Liver (tissue), 9 donors: ENCODE data around the gene SMIM9. TPM values are rescaled to one million over a fixed set of nuclear protein-coding genes. Genes with fewer than 3 reads are reported as not detected.

Experiments used
- DNase-seq: peaks from one replicate; pipeline ENCODE4 v3.0.0-alpha.2; 2017; ENCODE audit warnings: low spot score
- H3K27ac ChIP-seq, 2 donors: one replicate each; pipeline ENCODE4 v1.7.0; 2013; ENCODE audit warnings: inconsistent platforms in 2 of 2, low read length in 2 of 2, control low read depth in 1 of 2, low read depth in 1 of 2, mild to moderate bottlenecking in 1 of 2
- H3K27me3 ChIP-seq, 4 donors: one replicate each; pipeline versions ENCODE4 v1.6.1 to v1.7.0; 2013; ENCODE audit warnings: low read length in 3 of 4, inconsistent platforms in 1 of 4, mild to moderate bottlenecking in 1 of 4, moderate library complexity in 1 of 4; ENCODE audit not compliant: control insufficient read depth in 4 of 4, insufficient read depth in 4 of 4
- H3K36me3 ChIP-seq, 4 donors: one replicate each; pipeline versions ENCODE4 v1.6.1 to v1.7.0; 2013; ENCODE audit warnings: low read length in 3 of 4, mild to moderate bottlenecking in 3 of 4, low read depth in 1 of 4, moderate library complexity in 1 of 4; ENCODE audit not compliant: control insufficient read depth in 4 of 4, insufficient read depth in 3 of 4
- H3K4me1 ChIP-seq, 4 donors: one replicate each; pipeline versions ENCODE4 v1.6.1 to v1.7.0; 2013; ENCODE audit warnings: low read length in 3 of 4, mild to moderate bottlenecking in 3 of 4, moderate library complexity in 1 of 4; ENCODE audit not compliant: control insufficient read depth in 4 of 4, insufficient read depth in 4 of 4
- H3K4me3 ChIP-seq, 3 donors: one replicate each; pipeline versions ENCODE4 v1.6.1 to v1.7.0; 2013; ENCODE audit warnings: low read length in 3 of 3, control low read depth in 1 of 3, low read depth in 1 of 3, mild to moderate bottlenecking in 1 of 3
- H3K9ac ChIP-seq, 2 donors: one replicate each; pipeline ENCODE4 v1.7.0; 2013; ENCODE audit warnings: low read length in 2 of 2, mild to moderate bottlenecking in 2 of 2, moderate library complexity in 2 of 2, control low read depth in 1 of 2, low read depth in 1 of 2
- H3K9me3 ChIP-seq, 4 donors: one replicate each; pipeline versions ENCODE4 v1.6.1 to v1.7.0; 2013; ENCODE audit warnings: low read length in 3 of 4; ENCODE audit not compliant: control insufficient read depth in 4 of 4
- FOXA1 ChIP-seq: IDR thresholded peaks from 2 replicates; pipeline ENCODE4 v1.6.1; 2016; ENCODE audit warnings: antibody characterized with exemption
- GABPA ChIP-seq, 2 donors: IDR thresholded peaks in 1 of 2; conservative IDR thresholded peaks in 1 of 2; 2 replicates each; pipeline ENCODE4 v1.6.1; 2016; ENCODE audit warnings: antibody characterized with exemption in 2 of 2, mild to moderate bottlenecking in 1 of 2, moderate library complexity in 1 of 2
- HNF4A ChIP-seq, 2 donors: conservative IDR thresholded peaks; 2 replicates each; pipeline ENCODE4 v1.6.1; 2016; ENCODE audit warnings: antibody characterized with exemption in 2 of 2, mild to moderate bottlenecking in 2 of 2
- HNF4G ChIP-seq: IDR thresholded peaks from 2 replicates; pipeline ENCODE4 v1.6.1; 2016; ENCODE audit warnings: antibody characterized with exemption
- JUND ChIP-seq, 2 donors: IDR thresholded peaks; 2 replicates each; pipeline ENCODE4 v1.6.1; 2016; ENCODE audit warnings: antibody characterized with exemption in 2 of 2
- MAX ChIP-seq: IDR thresholded peaks from 2 replicates; pipeline ENCODE4 v1.6.1; 2016; ENCODE audit warnings: antibody characterized with exemption
- NR2F2 ChIP-seq: IDR thresholded peaks from 2 replicates; pipeline ENCODE4 v1.6.1; 2016; ENCODE audit warnings: antibody characterized with exemption
- RAD21 ChIP-seq, 2 donors: IDR thresholded peaks; 2 replicates each; pipeline ENCODE4 v1.6.1; 2016; ENCODE audit warnings: antibody characterized with exemption in 2 of 2, mild to moderate bottlenecking in 2 of 2
- RXRA ChIP-seq, 2 donors: IDR thresholded peaks; 2 replicates each; pipeline ENCODE4 v1.6.1; 2017 to 2018; ENCODE audit warnings: antibody characterized with exemption in 2 of 2, mild to moderate bottlenecking in 1 of 2
- SP1 ChIP-seq: IDR thresholded peaks from 2 replicates; pipeline ENCODE4 v1.6.1; 2018; ENCODE audit warnings: antibody characterized with exemption, mild to moderate bottlenecking
- YY1 ChIP-seq: IDR thresholded peaks from 2 replicates; pipeline ENCODE4 v1.6.1; 2016; ENCODE audit warnings: antibody characterized with exemption, mild to moderate bottlenecking
- ZBTB33 ChIP-seq: IDR thresholded peaks from 2 replicates; pipeline ENCODE4 v1.6.1; 2016; ENCODE audit warnings: antibody characterized with exemption
- WGBS: extraction: QIAGEN DNeasy Blood & Tissue Kit; methylation state at CpG from one replicate; pipeline ENCODE4 v1.1.7; 2013; 5-methylcytosine and 5-hydroxymethylcytosine counted together
- polyA plus RNA-seq, 2 donors: library from polyadenylated mRNA; stranded (reverse) in 1 of 2; unstranded in 1 of 2; fragments of 200-250 nt in 1 of 2; fragments of >200 nt in 1 of 2; fragmentation: Nextera tagmentation in 1 of 2; extraction: Ambion mirVana in 1 of 2; gene quantifications; one replicate each; pipeline versions ENCODE4 v1.2.1 to v1.2.3, GENCODE V29; 2013 to 2015
- total RNA-seq, 2 donors: library from RNA; depleted of rRNA; stranded (reverse); fragments of >200 nt; gene quantifications; one replicate each; pipeline ENCODE4 v1.2.3, GENCODE V29; 2014
- TF ChIP-seq, protein P1 (sequence below): IDR thresholded peaks from 2 replicates; pipeline ENCODE4 v1.6.1; 2016; ENCODE audit warnings: antibody characterized with exemption
- TF ChIP-seq, protein P2 (sequence below): fragments of 150-350 bp; IDR thresholded peaks from 2 replicates; pipeline ENCODE4 v1.5.1; 2017; ENCODE audit warnings: improper control_type of control experiment, low read depth, low read length; ENCODE audit not compliant: missing input control
- TF ChIP-seq, protein P3 (sequence below): IDR thresholded peaks from 2 replicates; pipeline ENCODE4 v1.6.1; 2016; ENCODE audit warnings: antibody characterized with exemption, mild to moderate bottlenecking
- donor health status: healthy.
- donor health status: healthy.
- donor health status: healthy.
- donor health status: healthy.
- donor health status: healthy.

SMIM9 gene
- total and polyA plus RNA-seq, 4 donors = 0.50 TPM; not detected in 3

DNA sequence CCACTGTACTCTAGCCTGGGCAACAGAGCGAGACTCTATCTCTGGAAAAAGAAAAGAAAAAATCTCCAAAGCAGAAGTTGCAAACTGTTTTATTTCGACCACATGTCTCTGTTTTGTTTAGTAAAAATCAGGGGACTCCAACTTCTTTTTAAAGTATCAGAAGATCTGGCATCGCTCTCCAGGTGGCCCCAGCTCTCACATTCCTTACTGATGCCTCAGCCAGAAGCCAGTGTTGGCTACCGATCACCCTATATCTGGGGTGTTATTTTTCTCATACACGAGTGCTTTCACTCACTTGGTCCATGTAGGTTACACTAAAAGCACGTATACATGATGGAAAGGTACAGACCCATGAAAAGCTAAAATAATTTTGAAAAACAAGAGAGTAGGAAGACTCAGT, 37.5 kb downstream of the SMIM9 start:
- no peak for DNase-seq
- H3K27me3 ChIP-seq = no peaks in the 10 kb centered on the region
- H3K36me3 ChIP-seq = no peaks in the 10 kb centered on the region
- WGBS = 88% methylated on average over 6 of the region's 6 CpGs
- no peak overlapping the region for H3K27ac ChIP-seq
- no peak overlapping the region for H3K4me3 ChIP-seq
- no peak overlapping the region for H3K9ac ChIP-seq
- peaks cover 8 to 24% (median 17%) of the 10 kb centered on the region in 4 donors for H3K4me1 ChIP-seq
- no peaks in the 10 kb centered on the region for H3K9me3 ChIP-seq
- no peak for TF ChIP-seq HNF4A (conservative IDR thresholded peaks at IDR 0.05)
- TF ChIP-seq YY1 = no peak
- no peak for TF ChIP-seq RXRA (IDR thresholded peaks at IDR 0.05)

GRCh38 chrX:154795016-154795415, 39.4 kb downstream of the SMIM9 start:
- Histone ChIP-seq H3K4me1 (peaks cover 6 to 21% (median 10%) of the 10 kb centered on the region in 4 donors), H3K27me3 (no peaks in the 10 kb centered on the region), H3K9me3 (no peaks in the 10 kb centered on the region), H3K36me3 (no peaks in the 10 kb centered on the region), H3K4me3 (no peak overlapping the region), H3K27ac (no peak overlapping the region), H3K9ac (no peak overlapping the region)
- no peak for DNase-seq
- TF ChIP-seq NR2F2 = no peak
- no peak for TF ChIP-seq GABPA (IDR thresholded peaks at IDR 0.05 in 1 of 2, conservative IDR thresholded peaks at IDR 0.05 in 1 of 2)
- TF ChIP-seq, protein P1, sequence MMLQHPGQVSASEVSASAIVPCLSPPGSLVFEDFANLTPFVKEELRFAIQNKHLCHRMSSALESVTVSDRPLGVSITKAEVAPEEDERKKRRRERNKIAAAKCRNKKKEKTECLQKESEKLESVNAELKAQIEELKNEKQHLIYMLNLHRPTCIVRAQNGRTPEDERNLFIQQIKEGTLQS = no peak
- TF ChIP-seq HNF4G = no peak
- TF ChIP-seq, protein P2, sequence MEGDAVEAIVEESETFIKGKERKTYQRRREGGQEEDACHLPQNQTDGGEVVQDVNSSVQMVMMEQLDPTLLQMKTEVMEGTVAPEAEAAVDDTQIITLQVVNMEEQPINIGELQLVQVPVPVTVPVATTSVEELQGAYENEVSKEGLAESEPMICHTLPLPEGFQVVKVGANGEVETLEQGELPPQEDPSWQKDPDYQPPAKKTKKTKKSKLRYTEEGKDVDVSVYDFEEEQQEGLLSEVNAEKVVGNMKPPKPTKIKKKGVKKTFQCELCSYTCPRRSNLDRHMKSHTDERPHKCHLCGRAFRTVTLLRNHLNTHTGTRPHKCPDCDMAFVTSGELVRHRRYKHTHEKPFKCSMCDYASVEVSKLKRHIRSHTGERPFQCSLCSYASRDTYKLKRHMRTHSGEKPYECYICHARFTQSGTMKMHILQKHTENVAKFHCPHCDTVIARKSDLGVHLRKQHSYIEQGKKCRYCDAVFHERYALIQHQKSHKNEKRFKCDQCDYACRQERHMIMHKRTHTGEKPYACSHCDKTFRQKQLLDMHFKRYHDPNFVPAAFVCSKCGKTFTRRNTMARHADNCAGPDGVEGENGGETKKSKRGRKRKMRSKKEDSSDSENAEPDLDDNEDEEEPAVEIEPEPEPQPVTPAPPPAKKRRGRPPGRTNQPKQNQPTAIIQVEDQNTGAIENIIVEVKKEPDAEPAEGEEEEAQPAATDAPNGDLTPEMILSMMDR = no peak
- TF ChIP-seq FOXA1 = no peak
- TF ChIP-seq HNF4A (conservative IDR thresholded peaks at IDR 0.05) = no peak
- no peak for TF ChIP-seq YY1
- TF ChIP-seq MAX = no peak
- no peak for TF ChIP-seq ZBTB33
- no peak for TF ChIP-seq RAD21 (IDR thresholded peaks at IDR 0.05)
- 89% methylated on average over 2 of the region's 2 CpGs for WGBS

DNA sequence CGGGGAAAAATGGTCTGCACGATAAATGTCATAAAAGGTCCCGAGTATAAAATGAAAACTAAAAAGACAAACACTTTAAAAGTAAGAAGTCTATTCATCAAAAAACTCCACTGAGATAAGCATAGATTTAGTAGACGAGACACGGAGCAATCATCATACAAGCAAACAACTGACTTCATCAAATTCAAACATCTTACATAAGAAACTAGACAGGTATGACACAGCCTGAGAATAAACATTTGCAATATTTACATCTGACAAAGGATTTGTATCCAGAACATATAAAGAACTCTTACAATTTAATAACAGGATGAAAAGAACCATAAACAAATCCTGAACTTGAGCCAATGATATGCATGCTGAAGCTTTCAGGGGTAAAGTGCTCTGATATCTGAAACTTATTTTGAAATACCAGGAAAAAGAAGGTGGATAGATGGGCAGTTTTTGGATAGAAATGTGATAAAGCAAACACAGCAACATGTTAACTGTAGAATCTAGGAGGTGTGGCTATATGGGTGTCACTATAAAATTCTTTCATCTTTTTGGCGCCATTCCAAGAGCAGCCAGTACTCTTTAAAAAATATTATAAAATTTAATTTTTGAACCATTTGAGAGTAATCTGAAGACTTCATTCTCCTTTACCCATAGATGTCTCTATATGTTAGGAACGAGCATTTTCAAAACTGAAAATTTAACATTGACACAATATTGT, 41.2 kb downstream of the SMIM9 start:
- no peaks in the 10 kb centered on the region for H3K9me3 ChIP-seq
- peak overlapping the region in 1 of 2 donors; percentile 37 for H3K27ac ChIP-seq
- 60% methylated on average over 7 of the region's 7 CpGs for WGBS
- H3K4me1 ChIP-seq = peaks cover 3 to 14% (median 5%) of the 10 kb centered on the region in 4 donors
- H3K9ac ChIP-seq = no peak overlapping the region
- no peaks in the 10 kb centered on the region for H3K36me3 ChIP-seq
- no peaks in the 10 kb centered on the region for H3K27me3 ChIP-seq
- no peak for DNase-seq
- no peak for TF ChIP-seq SP1
- no peak for TF ChIP-seq NR2F2
- TF ChIP-seq, protein P2 = no peak
- TF ChIP-seq JUND (IDR thresholded peaks at IDR 0.05) = no peak
- no peak for TF ChIP-seq RAD21 (IDR thresholded peaks at IDR 0.05)
- TF ChIP-seq FOXA1 = no peak
- TF ChIP-seq, protein P3, sequence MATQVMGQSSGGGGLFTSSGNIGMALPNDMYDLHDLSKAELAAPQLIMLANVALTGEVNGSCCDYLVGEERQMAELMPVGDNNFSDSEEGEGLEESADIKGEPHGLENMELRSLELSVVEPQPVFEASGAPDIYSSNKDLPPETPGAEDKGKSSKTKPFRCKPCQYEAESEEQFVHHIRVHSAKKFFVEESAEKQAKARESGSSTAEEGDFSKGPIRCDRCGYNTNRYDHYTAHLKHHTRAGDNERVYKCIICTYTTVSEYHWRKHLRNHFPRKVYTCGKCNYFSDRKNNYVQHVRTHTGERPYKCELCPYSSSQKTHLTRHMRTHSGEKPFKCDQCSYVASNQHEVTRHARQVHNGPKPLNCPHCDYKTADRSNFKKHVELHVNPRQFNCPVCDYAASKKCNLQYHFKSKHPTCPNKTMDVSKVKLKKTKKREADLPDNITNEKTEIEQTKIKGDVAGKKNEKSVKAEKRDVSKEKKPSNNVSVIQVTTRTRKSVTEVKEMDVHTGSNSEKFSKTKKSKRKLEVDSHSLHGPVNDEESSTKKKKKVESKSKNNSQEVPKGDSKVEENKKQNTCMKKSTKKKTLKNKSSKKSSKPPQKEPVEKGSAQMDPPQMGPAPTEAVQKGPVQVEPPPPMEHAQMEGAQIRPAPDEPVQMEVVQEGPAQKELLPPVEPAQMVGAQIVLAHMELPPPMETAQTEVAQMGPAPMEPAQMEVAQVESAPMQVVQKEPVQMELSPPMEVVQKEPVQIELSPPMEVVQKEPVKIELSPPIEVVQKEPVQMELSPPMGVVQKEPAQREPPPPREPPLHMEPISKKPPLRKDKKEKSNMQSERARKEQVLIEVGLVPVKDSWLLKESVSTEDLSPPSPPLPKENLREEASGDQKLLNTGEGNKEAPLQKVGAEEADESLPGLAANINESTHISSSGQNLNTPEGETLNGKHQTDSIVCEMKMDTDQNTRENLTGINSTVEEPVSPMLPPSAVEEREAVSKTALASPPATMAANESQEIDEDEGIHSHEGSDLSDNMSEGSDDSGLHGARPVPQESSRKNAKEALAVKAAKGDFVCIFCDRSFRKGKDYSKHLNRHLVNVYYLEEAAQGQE = no peak
- TF ChIP-seq HNF4G = no peak
- no peak for TF ChIP-seq HNF4A (conservative IDR thresholded peaks at IDR 0.05)
- H3K4me3 ChIP-seq = no peak overlapping the region
